Measurements from ENCODE around the gene AHI1.
"Not testable (repeated sequence)": the region's sequence is repeated elsewhere in the genome, so short reads cannot be mapped to it uniquely, and the experiment has no call there.

AHI1 gene

GRCh38 chr6:135505222-135505621, 7.7 kb upstream of the AHI1 start:
- DNase-seq, result no peak

GRCh38 chr6:135504734-135505133, 7.2 kb upstream of the AHI1 start:
- DNase-seq, result no peak

GRCh38 chr6:135503703-135504475, 6.3 kb upstream of the AHI1 start:
- no peak for DNase-seq

DNA sequence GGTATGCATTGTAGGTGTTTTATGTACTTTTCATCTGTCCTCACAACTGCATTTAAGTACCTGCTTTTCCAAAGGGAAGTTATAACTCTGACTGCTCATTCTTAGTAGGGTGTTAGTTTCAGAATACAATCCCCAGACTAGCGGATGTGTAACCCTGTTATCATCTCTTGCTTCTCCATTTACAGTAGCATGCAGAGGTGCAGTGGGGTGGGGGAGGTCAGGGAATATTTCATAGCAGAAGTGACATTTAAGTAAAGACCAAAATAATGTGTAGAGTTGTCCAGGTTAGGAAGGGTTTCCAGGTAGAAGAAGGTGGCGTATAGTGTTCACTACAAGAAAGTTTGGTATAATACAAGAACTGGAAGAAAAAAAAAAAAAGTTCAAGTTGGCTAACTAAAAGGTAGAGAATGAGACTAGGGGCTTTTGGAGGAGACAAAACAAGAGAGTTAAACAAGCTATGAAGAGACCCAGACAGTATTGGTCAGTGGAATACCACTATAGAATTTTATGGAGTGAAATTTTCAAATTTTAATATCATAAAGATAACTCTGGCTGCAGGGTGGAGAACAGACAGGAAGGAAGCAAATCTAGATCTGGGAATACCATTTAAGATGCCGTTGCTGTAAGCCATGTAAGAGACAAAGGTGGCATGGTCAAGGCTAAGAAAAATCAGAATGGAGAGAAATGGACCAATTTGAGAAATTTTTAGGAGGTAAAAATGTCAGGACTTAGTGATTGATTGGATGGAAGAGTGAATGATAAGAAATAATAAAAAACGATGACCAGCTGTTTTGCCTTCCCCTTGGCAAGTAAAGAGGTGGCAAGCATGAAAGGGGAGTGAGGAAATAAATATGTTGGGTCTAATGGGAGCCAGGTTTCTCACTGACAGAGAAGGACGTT, 2.2 kb upstream of the AHI1 start:
- no peak for DNase-seq

DNA sequence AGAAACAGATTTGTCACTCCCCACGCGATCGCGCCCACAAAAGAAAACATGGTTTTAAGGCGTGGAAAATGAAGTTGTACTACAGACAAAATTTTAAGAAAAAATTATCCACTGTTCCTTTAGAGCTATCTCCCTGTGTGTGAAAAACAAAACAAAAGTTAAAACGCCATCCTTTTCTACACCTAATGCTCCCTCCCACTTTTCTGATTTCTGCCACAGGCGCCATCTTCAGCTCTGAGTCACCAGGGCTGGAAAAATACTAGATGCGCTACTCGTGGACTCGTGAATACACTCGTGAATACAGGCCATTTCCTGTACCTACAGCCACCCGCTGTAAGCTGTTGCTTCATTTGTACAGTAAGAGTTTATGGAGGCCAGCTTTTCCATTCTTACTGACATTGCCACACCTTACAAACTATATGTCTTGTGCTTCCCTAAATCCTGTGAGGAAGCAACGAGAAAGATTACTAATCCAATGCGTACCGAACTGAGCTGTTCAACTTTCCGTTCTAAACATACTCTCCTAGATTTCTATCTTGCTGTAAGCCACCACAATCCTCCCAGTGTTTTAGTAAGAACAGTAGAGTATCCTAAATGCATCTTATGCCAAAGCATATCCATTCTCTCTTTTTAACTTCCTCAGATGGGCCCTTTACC, 773 bp upstream of the AHI1 start:
- DNase-seq, result peak; percentile 69

DNA sequence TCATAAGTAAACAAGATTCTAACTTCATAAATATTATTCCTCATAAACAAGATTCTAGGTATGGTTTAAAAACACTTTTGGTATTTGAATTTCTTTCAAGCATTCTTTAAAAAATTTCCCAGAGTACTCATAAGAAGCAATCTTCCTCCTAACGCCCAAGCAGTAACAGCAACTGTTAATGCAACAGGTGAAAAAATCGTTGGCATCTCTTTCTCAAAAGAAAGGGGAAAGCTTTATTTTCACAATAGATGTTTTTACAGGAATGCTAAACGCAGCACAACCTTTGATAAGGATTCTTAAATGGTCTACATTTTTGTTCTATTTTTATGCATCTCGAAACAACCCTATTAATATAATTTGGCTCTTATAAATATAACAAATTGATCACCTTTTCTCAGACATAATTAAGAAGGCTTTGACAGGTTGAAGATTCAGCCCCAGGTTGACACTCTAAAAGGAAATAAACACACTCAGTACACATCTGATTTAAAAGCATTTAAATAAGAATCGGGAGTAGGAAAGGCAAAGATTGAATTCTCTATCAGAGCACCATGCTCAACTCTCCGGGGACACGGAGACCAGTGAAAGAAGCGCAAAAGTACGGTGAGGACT, 634 bp downstream of the AHI1 start:
- no peak for DNase-seq

DNA sequence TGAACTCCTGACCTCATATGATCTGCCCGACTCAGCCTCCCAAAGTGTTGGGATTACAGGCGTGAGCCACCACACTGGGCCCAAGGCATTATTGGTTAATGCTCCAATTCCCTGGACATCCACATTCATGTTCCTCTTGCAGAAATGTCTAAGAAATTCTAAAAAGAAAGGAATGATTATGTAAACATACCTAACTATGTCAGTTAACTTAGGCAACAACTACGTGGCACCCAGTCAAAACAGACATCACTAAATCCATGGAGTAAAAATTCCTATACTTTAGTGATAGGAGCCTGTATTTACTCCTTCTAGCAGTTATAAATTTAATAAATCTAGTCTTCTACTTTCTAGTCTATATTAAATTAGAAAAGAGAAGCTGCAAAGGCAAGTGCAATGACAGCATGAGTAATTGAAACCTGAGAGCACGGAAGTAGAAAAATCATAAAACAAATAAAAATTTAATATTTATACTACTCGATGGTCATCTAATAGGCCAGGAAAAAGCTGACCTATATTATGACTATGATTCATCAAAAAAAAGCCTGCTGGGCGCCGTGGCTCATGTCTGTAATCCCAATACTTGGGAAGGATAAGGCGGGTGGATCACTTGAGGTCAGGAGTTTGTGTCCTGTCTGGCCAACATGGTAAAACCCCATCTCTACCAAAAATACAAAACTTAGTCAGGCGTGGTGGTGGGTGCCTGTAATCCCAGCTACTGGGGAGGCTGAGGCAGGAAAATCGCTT, 4.2 kb downstream of the AHI1 start:
- no peak for DNase-seq

DNA sequence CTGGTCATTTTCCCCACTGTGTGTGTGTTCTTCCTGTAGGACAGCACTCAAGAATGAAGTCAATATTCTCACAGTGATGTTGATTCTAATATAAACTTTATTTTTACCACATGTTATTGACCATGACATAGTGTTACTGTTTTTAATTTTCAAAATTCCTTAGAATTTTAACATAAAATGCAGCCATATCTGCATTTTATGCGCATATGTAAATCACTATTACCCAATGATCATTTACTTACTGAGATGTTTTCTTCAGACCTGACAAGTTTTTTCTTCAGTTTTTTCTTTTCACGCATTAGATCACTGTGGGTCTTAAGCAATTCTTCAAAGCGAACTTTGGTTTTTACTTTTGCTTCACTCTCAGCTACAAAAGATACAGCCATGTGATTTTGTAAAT, 7.2 kb downstream of the AHI1 start:
- no peak for DNase-seq

GRCh38 chr6:135488023-135488422, 9.5 kb downstream of the AHI1 start:
- no peak for DNase-seq

DNA sequence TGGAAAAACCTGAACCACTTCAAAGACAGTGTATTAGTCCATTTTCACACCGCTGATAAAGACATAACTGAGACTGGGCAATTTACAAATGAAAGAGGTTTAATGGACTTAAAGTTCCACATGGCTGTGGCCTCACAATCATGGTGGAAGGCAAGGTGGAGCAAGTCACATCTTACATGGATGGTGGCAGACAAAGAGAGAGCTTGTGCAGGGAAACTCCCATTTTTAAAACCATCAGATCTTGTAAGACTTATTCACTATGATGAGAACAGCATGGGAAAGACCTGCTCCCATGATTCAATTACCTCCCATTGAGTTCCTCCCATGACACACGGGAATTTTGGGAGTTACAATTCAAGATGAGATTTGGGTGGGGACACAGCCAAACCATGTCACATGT, 13.6 kb downstream of the AHI1 start:
- not testable (repeated sequence) for DNase-seq

GRCh38 chr6:135481783-135482369, 15.7 kb downstream of the AHI1 start:
- peak; percentile 47 for DNase-seq

- DNase-seq, result peak; percentile 63
Measured at GRCh38 chr6:135479601-135480000, 17.9 kb downstream of the AHI1 start.

- DNase-seq, result no peak
Measured at GRCh38 chr6:135478626-135479025, 18.9 kb downstream of the AHI1 start.

GRCh38 chr6:135475292-135475886, 22.2 kb downstream of the AHI1 start:
- DNase-seq, result no peak

DNA sequence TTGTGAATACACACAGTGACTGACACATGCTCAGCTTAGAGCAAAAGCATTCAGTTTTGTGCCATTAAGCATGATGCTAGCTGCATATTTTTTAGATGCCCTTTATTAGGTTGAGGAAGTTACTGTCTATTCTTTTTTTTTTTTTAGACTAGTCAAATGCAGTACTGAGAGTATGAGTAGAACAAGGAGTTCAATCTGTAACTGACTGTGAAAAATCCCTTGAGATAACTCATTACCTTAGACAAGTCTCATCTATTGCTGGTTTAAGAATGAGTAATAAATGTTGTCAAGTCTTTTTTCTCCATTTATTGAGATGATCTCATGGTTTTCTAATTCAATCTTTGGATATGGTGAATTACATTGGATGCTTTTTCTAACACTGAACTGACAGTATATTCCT, 23.2 kb downstream of the AHI1 start:
- no peak for DNase-seq

- no peak for DNase-seq
Measured at GRCh38 chr6:135465903-135466302, 31.6 kb downstream of the AHI1 start.

DNA sequence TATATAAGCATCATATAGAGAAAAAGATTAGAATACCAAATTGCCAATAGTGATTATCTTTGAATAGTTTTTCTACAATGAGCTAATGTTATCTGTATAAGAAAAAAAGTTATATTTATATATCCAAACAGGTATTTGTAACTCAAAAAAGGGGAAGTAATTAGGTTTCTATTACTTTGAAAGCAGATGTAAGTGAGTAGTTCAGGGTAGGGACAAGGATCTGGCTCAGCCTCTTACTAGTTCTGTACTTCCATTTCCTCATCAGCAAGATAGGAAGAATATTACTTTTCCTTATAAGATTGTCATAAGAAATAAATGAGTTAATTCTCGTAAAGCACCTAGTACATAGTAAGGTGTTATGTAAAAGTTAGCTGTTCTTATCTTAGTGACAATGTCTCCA, 32.2 kb downstream of the AHI1 start:
- DNase-seq, result peak; percentile 26

GRCh38 chr6:135464634-135465033, 32.9 kb downstream of the AHI1 start:
- DNase-seq, result no peak

GRCh38 chr6:135461208-135461607, 36.3 kb downstream of the AHI1 start:
- no peak for DNase-seq

DNA sequence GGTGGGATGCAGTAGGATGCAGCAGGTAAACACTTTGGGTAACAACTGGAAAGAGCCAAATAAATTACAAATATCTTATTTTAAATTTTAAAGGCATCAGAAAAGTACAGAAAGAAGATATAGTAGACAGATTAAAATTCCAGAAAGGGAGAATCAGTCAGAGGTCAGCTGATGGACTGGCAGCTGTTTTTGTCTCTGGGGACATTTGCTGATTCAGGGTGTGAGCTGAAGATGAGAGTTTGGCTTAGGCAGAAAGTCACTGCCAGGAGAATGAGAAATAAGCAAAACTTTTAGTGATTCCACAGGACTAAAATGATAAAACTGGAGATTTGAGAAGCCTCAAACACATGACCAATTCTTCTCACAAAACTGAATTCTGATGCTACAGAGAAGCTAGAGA, 39.5 kb downstream of the AHI1 start:
- no peak for DNase-seq

DNA sequence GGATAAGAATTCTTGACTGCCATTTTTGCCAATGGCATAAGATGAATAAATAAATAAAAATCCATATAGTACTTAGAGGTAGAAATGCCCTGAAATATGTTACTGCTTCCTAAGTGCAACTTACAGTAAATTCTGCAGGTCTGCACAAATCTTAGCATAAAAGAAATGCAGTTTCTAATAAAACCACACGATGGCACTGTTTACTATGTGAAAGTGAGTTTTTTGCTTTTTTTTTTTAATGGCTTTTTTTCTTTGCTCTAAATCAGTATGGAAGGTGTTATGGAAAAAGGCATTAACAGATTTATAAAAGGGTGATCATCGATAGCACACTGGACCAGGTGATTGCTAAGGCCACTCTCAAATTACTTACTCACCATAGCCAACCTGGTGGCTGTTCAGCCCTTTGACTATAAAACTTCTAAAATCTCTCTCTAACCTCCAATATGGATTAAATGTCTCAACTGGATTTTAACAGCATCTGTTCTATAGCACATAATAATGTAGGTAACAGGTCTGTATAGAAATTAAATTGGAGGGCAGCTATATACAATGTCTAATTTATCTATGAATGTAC, 45.8 kb downstream of the AHI1 start:
- DNase-seq, result peak; percentile 36

Data from MV-4-11 (cell line).